Activated CD8-positive, alpha-beta memory T cell treated with anti-CD3 and anti-CD28 coated beads, Interleukin-2, amount 10 ng/mL, durations not matched to agents 7 days and 5 days (primary cell): ENCODE data around the gene CRACR2A. TPM values are rescaled to one million over a fixed set of nuclear protein-coding genes. Genes with fewer than 3 reads are reported as not detected.
A peak's percentile ranks its signal among the peaks of the same experiment; 100 is the strongest.

Source experiments
- ATAC-seq: fragments of 150-1000 bp; cut with Tn5 transposase; one replicate; pipeline ENCODE4 v1.10.0; 2021; ENCODE audit warnings: moderate library complexity
- CTCF ChIA-PET: fragments of 350-600 bp; sonication (Branson Sonifier 250); formaldehyde crosslinking; loops from one replicate; lab custom pipeline; 2021; ENCODE audit warnings: antibody characterized with exemption; lab: Charles Lee
- DNase-seq: peaks from one replicate; pipeline ENCODE4 v3.0.0-alpha.2; 2020
- H3K27ac Mint-ChIP-seq: one replicate; pipeline ENCODE4 v1.8.0; 2021; ENCODE audit warnings: mild to moderate bottlenecking, mixed read lengths
- H3K27me3 Mint-ChIP-seq: one replicate; pipeline ENCODE4 v1.8.0; 2021; ENCODE audit warnings: mixed read lengths
- H3K36me3 Mint-ChIP-seq: one replicate; pipeline ENCODE4 v1.8.0; 2021; ENCODE audit warnings: mild to moderate bottlenecking, mixed read lengths
- H3K4me1 Mint-ChIP-seq: one replicate; pipeline ENCODE4 v1.8.0; 2021; ENCODE audit warnings: mixed read lengths
- H3K4me3 Mint-ChIP-seq: one replicate; pipeline ENCODE4 v1.8.0; 2021; ENCODE audit warnings: mild to moderate bottlenecking, moderate library complexity, mixed read lengths
- H3K9me3 Mint-ChIP-seq: one replicate; pipeline ENCODE4 v1.8.0; 2022; ENCODE audit warnings: low read depth, mixed read lengths
- total RNA-seq, 2 experiments: library from RNA; stranded (reverse); gene quantifications; one replicate each; pipeline ENCODE4 v1.2.3, GENCODE V29; 2021

CRACR2A gene
- total RNA-seq, 2 experiments from 2014 or later = 36.5 to 52.0 TPM

- CTCF ChIA-PET = interaction anchor here (1.2 to 1.3 kb wide), 2 partner anchors 199 to 305 kb away, joined by 3 to 4 read pairs; no protein-coding TSS in a partner anchor
- DNase-seq (no peak), ATAC-seq (no peak)
- Mint-ChIP-seq H3K4me3 (no peak overlapping the region), H3K27me3 (peaks cover 5% of the 10 kb centered on the region), H3K9me3 (peaks cover 2% of the 10 kb centered on the region), H3K4me1 (no peaks in the 10 kb centered on the region), H3K27ac (no peak overlapping the region), H3K36me3 (peaks cover 10% of the 10 kb centered on the region)
Measured at GRCh38 chr12:3605692-3606091, 147.2 kb downstream of the CRACR2A start.

GRCh38 chr12:3604748-3605586, 147.9 kb downstream of the CRACR2A start:
- Mint-ChIP-seq H3K4me1 (no peaks in the 10 kb centered on the region), H3K27me3 (peaks cover 5% of the 10 kb centered on the region), H3K27ac (no peak overlapping the region), H3K36me3 (peaks cover 10% of the 10 kb centered on the region), H3K4me3 (no peak overlapping the region), H3K9me3 (peaks cover 2% of the 10 kb centered on the region)
- CTCF ChIA-PET = interaction anchor here (1.2 kb wide), 1 partner anchor 305 kb away, joined by 4 read pairs; no protein-coding TSS in a partner anchor
- DNase-seq (no peak), ATAC-seq (peak; percentile 47)

- no peak overlapping the region for H3K27ac Mint-ChIP-seq
- H3K27me3 Mint-ChIP-seq = peaks cover 5% of the 10 kb centered on the region
- no peaks in the 10 kb centered on the region for H3K9me3 Mint-ChIP-seq
- CTCF ChIA-PET = interaction anchor here (1.2 kb wide), 1 partner anchor 304 kb away, joined by 4 read pairs; no protein-coding TSS in a partner anchor
- no peaks in the 10 kb centered on the region for H3K4me1 Mint-ChIP-seq
- DNase-seq = no peak
- ATAC-seq = no peak
- peaks cover 4% of the 10 kb centered on the region for H3K36me3 Mint-ChIP-seq
- no peak overlapping the region for H3K4me3 Mint-ChIP-seq
Measured at GRCh38 chr12:3604286-3604685, 148.6 kb downstream of the CRACR2A start.

- Mint-ChIP-seq H3K27ac (no peak overlapping the region), H3K4me1 (no peaks in the 10 kb centered on the region), H3K27me3 (peaks cover 5% of the 10 kb centered on the region), H3K4me3 (no peak overlapping the region), H3K9me3 (no peaks in the 10 kb centered on the region), H3K36me3 (no peaks in the 10 kb centered on the region)
- ATAC-seq = no peak
- DNase-seq = no peak
- CTCF ChIA-PET = no interaction called here
Measured at GRCh38 chr12:3603576-3603975, 149.3 kb downstream of the CRACR2A start.

- Mint-ChIP-seq H3K36me3 (no peaks in the 10 kb centered on the region), H3K9me3 (no peaks in the 10 kb centered on the region), H3K4me3 (no peak overlapping the region), H3K27me3 (peaks cover 5% of the 10 kb centered on the region), H3K4me1 (no peaks in the 10 kb centered on the region), H3K27ac (no peak overlapping the region)
- CTCF ChIA-PET = no interaction called here
- no peak for ATAC-seq
- DNase-seq = no peak
Measured at GRCh38 chr12:3602488-3602887, 150.4 kb downstream of the CRACR2A start.

GRCh38 chr12:3601461-3602150, 151.3 kb downstream of the CRACR2A start:
- Mint-ChIP-seq H3K27ac (no peak overlapping the region), H3K4me1 (no peaks in the 10 kb centered on the region), H3K36me3 (no peaks in the 10 kb centered on the region), H3K27me3 (peaks cover 5% of the 10 kb centered on the region), H3K4me3 (no peak overlapping the region), H3K9me3 (no peaks in the 10 kb centered on the region)
- DNase-seq = no peak
- ATAC-seq = no peak
- CTCF ChIA-PET = no interaction called here

- H3K4me3 Mint-ChIP-seq = no peak overlapping the region
- DNase-seq (no peak), ATAC-seq (no peak)
- no peaks in the 10 kb centered on the region for H3K36me3 Mint-ChIP-seq
- H3K9me3 Mint-ChIP-seq = no peaks in the 10 kb centered on the region
- no peaks in the 10 kb centered on the region for H3K4me1 Mint-ChIP-seq
- H3K27me3 Mint-ChIP-seq = peaks cover 5% of the 10 kb centered on the region
- H3K27ac Mint-ChIP-seq = no peak overlapping the region
- CTCF ChIA-PET = no interaction called here
Measured at GRCh38 chr12:3600951-3601350, 152.0 kb downstream of the CRACR2A start.

GRCh38 chr12:3600039-3600720, 152.7 kb downstream of the CRACR2A start:
- CTCF ChIA-PET = no interaction called here
- Mint-ChIP-seq H3K27ac (no peak overlapping the region), H3K4me3 (no peak overlapping the region), H3K9me3 (no peaks in the 10 kb centered on the region), H3K36me3 (no peaks in the 10 kb centered on the region), H3K27me3 (peaks cover 5% of the 10 kb centered on the region), H3K4me1 (no peaks in the 10 kb centered on the region)
- DNase-seq = no peak
- ATAC-seq = no peak

- CTCF ChIA-PET = no interaction called here
- no peak overlapping the region for H3K4me3 Mint-ChIP-seq
Measured at GRCh38 chr12:3598896-3599860, 153.7 kb downstream of the CRACR2A start.

GRCh38 chr12:3597526-3598210, 155.2 kb downstream of the CRACR2A start:
- Mint-ChIP-seq H3K27ac (no peak overlapping the region), H3K9me3 (no peaks in the 10 kb centered on the region), H3K4me1 (no peaks in the 10 kb centered on the region), H3K27me3 (peaks cover 3% of the 10 kb centered on the region), H3K4me3 (no peak overlapping the region), H3K36me3 (no peaks in the 10 kb centered on the region)
- ATAC-seq (no peak), DNase-seq (no peak)
- CTCF ChIA-PET = no interaction called here

More at GRCh38 chr12:3598896-3599860, 153.7 kb downstream of the CRACR2A start:
- H3K4me1 Mint-ChIP-seq = no peaks in the 10 kb centered on the region
- H3K36me3 Mint-ChIP-seq = no peaks in the 10 kb centered on the region
- no peak for ATAC-seq
- peaks cover 3% of the 10 kb centered on the region for H3K27me3 Mint-ChIP-seq
- no peak for DNase-seq
- no peaks in the 10 kb centered on the region for H3K9me3 Mint-ChIP-seq
- no peak overlapping the region for H3K27ac Mint-ChIP-seq

GRCh38 chr12:3596703-3597415, 156.1 kb downstream of the CRACR2A start:
- H3K27ac Mint-ChIP-seq = no peak overlapping the region
- DNase-seq (no peak), ATAC-seq (no peak)
- no peaks in the 10 kb centered on the region for H3K27me3 Mint-ChIP-seq
- no peaks in the 10 kb centered on the region for H3K36me3 Mint-ChIP-seq
- CTCF ChIA-PET = no interaction called here
- H3K4me1 Mint-ChIP-seq = no peaks in the 10 kb centered on the region
- H3K4me3 Mint-ChIP-seq = no peak overlapping the region
- H3K9me3 Mint-ChIP-seq = no peaks in the 10 kb centered on the region

- no peaks in the 10 kb centered on the region for H3K9me3 Mint-ChIP-seq
Measured at GRCh38 chr12:3595721-3596120, 157.2 kb downstream of the CRACR2A start.

More at GRCh38 chr12:3595721-3596120, 157.2 kb downstream of the CRACR2A start:
- no peak overlapping the region for H3K4me3 Mint-ChIP-seq
- H3K27me3 Mint-ChIP-seq = peaks cover 2% of the 10 kb centered on the region
- H3K27ac Mint-ChIP-seq = no peak overlapping the region
- ATAC-seq = no peak
- H3K4me1 Mint-ChIP-seq = no peaks in the 10 kb centered on the region
- DNase-seq = no peak
- H3K36me3 Mint-ChIP-seq = no peaks in the 10 kb centered on the region
- CTCF ChIA-PET = interaction anchor here (1.4 kb wide), 1 partner anchor 151 kb away, joined by 3 read pairs; no protein-coding TSS in a partner anchor
